G401 (cell line): Measurements from ENCODE around the gene KIRREL3. TPM values are rescaled to one million over a fixed set of nuclear protein-coding genes. Genes with fewer than 3 reads are reported as not detected.
A peak's percentile ranks its signal among the peaks of the same experiment; 100 is the strongest.

Source experiments
- DNase-seq: peaks from one replicate; pipeline ENCODE4 v3.0.0-alpha.2; 2015; ENCODE audit warnings: low spot score
- in situ Hi-C: cut with HindIII; loops from 2 replicates; pipeline ENCODE4 v1.10.0; 2016; ENCODE audit warnings: low sequenced_read_pairs, mixed read lengths
- total RNA-seq: library from RNA; depleted of rRNA; stranded (reverse); fragments of >200 nt; shearing (Covaris generic); gene quantifications from 2 replicates; pipeline ENCODE4 v1.2.3, GENCODE V29; 2014

The KIRREL3 gene
- total RNA-seq, 1 experiment from 2014 or later = not detected

- in situ Hi-C loops = no loop called here
- DNase-seq = no peak
These were observed 263.6 kb downstream of the KIRREL3 start for GRCh38 chr11:126736682-126737572.

GRCh38 chr11:126734752-126735151 lies 265.8 kb downstream of the KIRREL3 start:
- DNase-seq = no peak
- in situ Hi-C loops = no loop called here

- in situ Hi-C loops = no loop called here
- no peak for DNase-seq
These were observed 266.9 kb downstream of the KIRREL3 start for GRCh38 chr11:126733685-126734084.

DNA sequence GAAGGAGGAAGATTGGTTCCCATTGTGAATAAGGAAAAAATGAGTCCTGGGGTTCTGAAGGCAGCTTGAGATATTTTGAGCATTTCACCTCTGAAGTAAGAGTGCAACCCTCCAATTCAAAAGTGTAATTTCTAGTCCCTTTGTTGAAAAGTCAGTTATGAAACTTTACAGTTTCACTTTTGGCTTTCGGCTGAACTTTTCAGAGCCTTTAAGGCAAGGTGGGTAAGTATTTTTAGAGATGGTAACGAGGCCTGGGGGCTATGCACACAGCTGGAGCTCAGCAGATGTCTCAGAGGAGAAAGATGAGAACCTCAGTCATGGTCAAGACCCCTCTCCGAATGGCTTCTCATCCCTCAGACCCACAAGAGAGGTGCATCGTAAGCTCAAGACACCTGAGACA lies 267.6 kb downstream of the KIRREL3 start:
- DNase-seq = no peak
- in situ Hi-C loops = no loop called here

DNA sequence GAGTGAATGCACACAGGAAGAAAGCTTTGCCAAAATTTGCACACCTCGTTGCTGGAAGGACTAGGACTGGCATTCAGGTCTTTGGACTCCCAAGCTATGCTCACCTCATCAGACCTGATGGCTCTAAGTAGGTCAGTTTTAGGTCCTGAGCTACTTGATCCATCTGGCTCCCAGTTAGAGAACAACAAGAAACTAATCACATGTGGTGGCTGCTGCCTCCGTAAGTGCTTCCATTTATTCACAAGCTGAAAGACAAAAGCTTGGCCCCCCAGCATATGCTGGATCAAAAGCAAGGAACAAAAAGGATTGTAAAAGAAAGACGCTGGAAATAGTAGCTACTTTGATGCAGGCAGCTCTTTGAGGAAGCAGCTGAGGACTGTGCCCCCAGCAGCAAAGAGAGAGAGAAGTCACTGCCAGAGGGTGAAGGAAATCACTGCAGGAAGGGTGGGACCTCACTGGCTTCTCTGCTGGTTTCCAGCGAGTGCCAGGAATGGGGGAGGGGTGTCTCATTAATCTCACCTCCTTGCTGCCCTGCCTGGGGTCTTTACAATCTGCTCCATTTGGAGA lies 268.9 kb downstream of the KIRREL3 start:
- peak; percentile 56 for DNase-seq
- in situ Hi-C loops = no loop called here

GRCh38 chr11:126727381-126727780 lies 273.2 kb downstream of the KIRREL3 start:
- in situ Hi-C loops = no loop called here
- DNase-seq = no peak

- in situ Hi-C loops = no loop called here
These were observed 275.0 kb downstream of the KIRREL3 start for GRCh38 chr11:126725521-126725920.

DNA sequence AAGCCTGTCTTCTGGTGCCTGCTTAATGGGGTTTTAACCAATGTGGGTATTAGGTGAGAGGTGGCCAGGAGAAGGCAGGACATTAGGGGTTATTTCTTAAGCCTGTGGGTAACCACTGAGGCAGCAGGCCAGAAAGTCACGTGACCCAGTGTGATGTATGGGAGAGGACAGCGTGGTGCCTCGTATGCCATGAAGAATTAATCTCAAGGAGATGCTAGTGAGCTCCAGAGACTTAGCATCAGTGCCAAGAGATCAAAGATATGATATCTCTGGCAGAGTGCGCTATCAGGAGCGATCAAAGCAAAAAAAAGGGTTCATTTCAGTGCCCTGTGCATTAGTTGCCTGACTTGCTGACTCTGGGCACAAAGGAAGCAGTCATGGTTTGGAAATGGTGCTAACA lies 275.5 kb downstream of the KIRREL3 start:
- DNase-seq = no peak
- in situ Hi-C loops = no loop called here

More at GRCh38 chr11:126725521-126725920, 275.0 kb downstream of the KIRREL3 start:
- DNase-seq = no peak

GRCh38 chr11:126723665-126724045 lies 276.9 kb downstream of the KIRREL3 start:
- in situ Hi-C loops = no loop called here
- no peak for DNase-seq

DNA sequence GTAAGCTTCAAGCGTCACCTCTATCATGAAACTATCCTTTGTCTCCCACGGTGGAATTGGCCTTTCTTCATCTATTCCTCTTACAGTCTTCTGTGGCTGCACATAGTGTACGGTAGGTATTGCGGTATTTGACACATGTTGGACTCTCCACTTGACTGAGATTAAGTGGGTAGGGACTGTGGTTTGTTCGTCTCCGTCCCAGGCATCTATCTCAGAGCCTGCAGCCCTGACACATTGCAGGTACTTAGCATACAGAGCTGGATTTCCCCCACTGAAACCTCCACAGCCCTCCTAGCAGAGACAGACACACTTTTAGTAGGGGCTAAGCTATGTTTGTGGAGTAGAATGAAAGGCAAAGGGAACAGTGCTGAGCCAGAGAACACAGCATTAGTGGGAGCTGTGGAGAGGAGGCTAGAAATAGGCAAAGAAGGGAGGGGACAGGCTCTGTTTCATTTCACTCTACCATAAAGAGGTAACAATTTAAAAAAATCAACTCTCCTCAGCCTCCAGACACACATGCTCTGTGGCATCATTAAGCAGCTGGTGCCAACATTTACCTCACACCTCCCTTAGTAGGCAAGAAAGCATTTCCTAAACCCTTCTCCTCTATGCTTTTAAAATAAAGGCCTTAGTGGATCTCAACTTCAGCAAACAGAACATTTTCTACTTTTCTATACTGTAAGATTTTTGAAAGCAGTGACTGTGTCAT lies 277.5 kb downstream of the KIRREL3 start:
- in situ Hi-C loops = no loop called here
- DNase-seq = no peak

DNA sequence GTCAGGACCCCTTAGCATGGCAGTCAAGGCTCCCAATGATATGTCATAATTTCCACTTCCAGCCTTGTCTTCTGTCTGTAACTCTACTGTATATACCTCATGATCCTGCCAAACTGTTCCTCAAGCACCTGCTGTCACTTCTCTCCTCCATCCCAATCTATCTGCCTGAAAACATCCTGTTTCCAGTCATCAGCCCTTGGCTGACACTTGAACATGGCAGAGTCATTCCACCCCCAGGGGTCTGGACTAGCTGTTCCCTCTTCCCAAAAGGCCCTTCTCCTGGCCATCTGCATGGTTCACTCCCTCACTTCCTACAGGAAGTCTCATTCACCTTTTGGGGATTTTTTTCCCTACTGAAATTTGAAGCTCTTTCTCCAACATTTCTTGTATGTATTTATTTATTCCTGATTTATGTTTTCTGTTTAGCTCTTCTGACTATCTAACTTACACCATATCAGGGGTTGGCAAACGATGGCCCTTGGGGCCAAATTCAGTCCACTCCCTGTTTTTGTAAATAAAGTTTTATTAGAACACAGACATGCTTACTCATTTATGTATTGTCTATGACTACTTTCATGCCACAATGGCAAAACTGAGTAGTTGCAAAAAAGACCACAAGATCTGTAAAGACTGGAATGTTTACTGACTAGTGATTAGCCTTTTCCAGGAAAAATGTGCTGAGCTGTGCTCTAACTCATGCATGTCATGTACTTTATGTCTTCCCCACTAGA lies 278.4 kb downstream of the KIRREL3 start:
- in situ Hi-C loops = no loop called here

GRCh38 chr11:126720539-126721235 lies 279.9 kb downstream of the KIRREL3 start:
- in situ Hi-C loops = no loop called here
- peak; percentile 67 for DNase-seq

More for the DNA sequence above, 278.4 kb downstream of the KIRREL3 start:
- DNase-seq = peak; percentile 84

- DNase-seq = no peak
- in situ Hi-C loops = no loop called here
These were observed 280.8 kb downstream of the KIRREL3 start for GRCh38 chr11:126719740-126720139.

- DNase-seq = no peak
- in situ Hi-C loops = no loop called here
These were observed 282.3 kb downstream of the KIRREL3 start for GRCh38 chr11:126718276-126718675.

DNA sequence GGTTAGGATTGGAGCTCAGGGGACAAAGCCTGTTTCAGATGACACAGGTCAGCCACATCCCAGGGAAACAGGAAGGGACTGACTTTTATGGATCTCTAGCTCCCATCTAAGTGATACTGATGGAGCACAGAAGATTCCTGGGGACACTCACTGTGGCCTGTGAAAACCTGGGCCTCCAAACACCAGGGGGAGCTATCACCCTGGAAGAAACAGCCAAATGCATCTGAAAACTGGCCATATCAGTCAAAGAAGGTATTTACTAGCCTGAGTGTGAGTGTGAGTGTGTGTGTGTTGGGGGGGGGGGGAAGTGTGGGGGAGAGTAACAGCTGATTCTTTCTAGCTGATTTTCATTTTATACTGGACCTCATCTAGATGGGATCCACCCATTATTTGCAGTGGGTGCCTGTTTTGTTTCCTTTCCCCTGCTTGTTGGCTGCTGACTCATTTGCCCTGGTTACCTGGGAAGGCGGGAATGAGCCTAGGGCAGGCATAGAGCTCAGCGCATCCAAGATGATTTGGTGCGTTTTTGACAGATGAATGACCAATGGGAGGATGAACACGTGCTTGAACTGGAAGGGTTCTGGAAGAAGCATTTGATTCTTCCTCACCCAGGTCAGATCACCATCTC lies 284.0 kb downstream of the KIRREL3 start:
- DNase-seq = peak; percentile 44
- in situ Hi-C loops = no loop called here

GRCh38 chr11:126713806-126714205 lies 286.8 kb downstream of the KIRREL3 start:
- no peak for DNase-seq
- in situ Hi-C loops = no loop called here

GRCh38 chr11:126711977-126712625 lies 288.5 kb downstream of the KIRREL3 start:
- in situ Hi-C loops = no loop called here
- no peak for DNase-seq

DNA sequence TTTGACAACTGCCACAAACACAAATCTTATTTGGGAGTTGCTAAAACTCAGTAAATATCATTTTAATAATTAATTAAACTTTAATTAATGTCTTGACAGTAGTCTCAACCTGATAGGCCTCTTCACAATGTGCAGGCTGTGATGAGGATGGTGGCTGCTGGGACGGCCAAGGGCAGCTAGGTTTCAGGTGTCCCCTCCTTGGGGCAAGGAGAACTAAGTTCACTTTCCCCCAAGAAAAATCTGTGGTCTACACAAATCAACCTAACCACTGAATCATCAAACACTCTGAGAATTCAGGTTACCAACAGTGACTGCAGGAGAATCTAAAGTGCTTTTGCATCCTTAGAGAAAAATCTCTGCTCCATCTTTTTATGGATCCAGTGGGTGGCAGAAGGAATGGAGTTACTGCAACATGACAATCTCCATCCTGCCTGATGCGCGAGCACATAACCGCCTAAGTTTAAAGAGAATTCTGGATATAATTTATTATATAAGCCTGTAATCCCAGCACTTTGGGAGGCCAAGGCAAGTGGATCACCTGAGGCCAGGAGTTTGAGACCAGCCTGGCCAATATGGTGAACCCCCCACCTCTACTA lies 289.7 kb downstream of the KIRREL3 start:
- in situ Hi-C loops = no loop called here
- no peak for DNase-seq
